Small intestine (tissue), 7 donors: Measurements from ENCODE around the gene PKLR. TPM values are rescaled to one million over a fixed set of nuclear protein-coding genes. Genes with fewer than 3 reads are reported as not detected.
A peak's percentile ranks its signal among the peaks of the same experiment; 100 is the strongest.

Source experiments
- DNase-seq, 2 donors: peaks; one replicate each; pipeline versions ENCODE4 v3.0.0 to v3.0.0-alpha.2; 2013
- FAIRE-seq: peaks from 2 replicates; lab custom pipeline; 2012; peaks lifted over from hg19 to GRCh38; lab: Jason Lieb, UNC
- H3K27ac ChIP-seq, 3 donors: one replicate each; pipeline ENCODE4 v1.5.1; 2013; ENCODE audit warnings: low read length in 2 of 3, mild to moderate bottlenecking in 2 of 3, control low read depth in 1 of 3, inconsistent platforms in 1 of 3, low read depth in 1 of 3, moderate library complexity in 1 of 3
- H3K27me3 ChIP-seq, 3 donors: one replicate each; pipeline ENCODE4 v1.6.1; 2013; ENCODE audit warnings: low read length in 3 of 3, inconsistent platforms in 1 of 3; ENCODE audit not compliant: control insufficient read depth in 3 of 3, insufficient read depth in 3 of 3
- H3K36me3 ChIP-seq, 3 donors: one replicate each; pipeline ENCODE4 v1.6.1; 2013; ENCODE audit warnings: low read length in 3 of 3, inconsistent platforms in 1 of 3, low read depth in 1 of 3, mild to moderate bottlenecking in 1 of 3, moderate library complexity in 1 of 3; ENCODE audit not compliant: control insufficient read depth in 3 of 3, insufficient read depth in 2 of 3
- H3K4me1 ChIP-seq, 3 donors: one replicate each; pipeline ENCODE4 v1.6.1; 2013; ENCODE audit warnings: low read length in 2 of 3, inconsistent platforms in 1 of 3, low read depth in 1 of 3, mild to moderate bottlenecking in 1 of 3, moderate library complexity in 1 of 3; ENCODE audit not compliant: control insufficient read depth in 3 of 3, insufficient read depth in 2 of 3
- H3K4me3 ChIP-seq, 3 donors: one replicate each; pipeline ENCODE4 v1.5.1; 2013; ENCODE audit warnings: low read length in 3 of 3, control low read depth in 1 of 3, inconsistent platforms in 1 of 3, low read depth in 1 of 3, mild to moderate bottlenecking in 1 of 3, moderate library complexity in 1 of 3
- H3K9me3 ChIP-seq, 2 donors: one replicate each; pipeline ENCODE4 v1.6.1; 2013; ENCODE audit warnings: low read depth in 1 of 2, low read length in 1 of 2; ENCODE audit not compliant: control insufficient read depth in 2 of 2, insufficient read depth in 1 of 2
- WGBS, 3 donors: extraction: QIAGEN DNeasy Blood & Tissue Kit; methylation state at CpG; one replicate each; pipeline ENCODE4 v1.1.7; 2013; 5-methylcytosine and 5-hydroxymethylcytosine counted together
- polyA plus RNA-seq, 4 donors: library from polyadenylated mRNA; stranded (reverse) in 3 of 4; unstranded in 1 of 4; fragments of 200-250 nt in 3 of 4; fragments of 120-200 nt in 1 of 4; gene quantifications; one replicate each; pipeline versions ENCODE4 v1.2.1 to v1.2.3, GENCODE V29; 2013
- donor health status: healthy with polysubstance abuse.
- donor health status: control.
- donor health status: control.
- donor health status: Bipolar disorder and iron deficiency.
- donor health status: healthy.

Gene PKLR
- polyA plus RNA-seq, 4 donors, result 3.8 to 69.0 (median 7.4) TPM

DNA sequence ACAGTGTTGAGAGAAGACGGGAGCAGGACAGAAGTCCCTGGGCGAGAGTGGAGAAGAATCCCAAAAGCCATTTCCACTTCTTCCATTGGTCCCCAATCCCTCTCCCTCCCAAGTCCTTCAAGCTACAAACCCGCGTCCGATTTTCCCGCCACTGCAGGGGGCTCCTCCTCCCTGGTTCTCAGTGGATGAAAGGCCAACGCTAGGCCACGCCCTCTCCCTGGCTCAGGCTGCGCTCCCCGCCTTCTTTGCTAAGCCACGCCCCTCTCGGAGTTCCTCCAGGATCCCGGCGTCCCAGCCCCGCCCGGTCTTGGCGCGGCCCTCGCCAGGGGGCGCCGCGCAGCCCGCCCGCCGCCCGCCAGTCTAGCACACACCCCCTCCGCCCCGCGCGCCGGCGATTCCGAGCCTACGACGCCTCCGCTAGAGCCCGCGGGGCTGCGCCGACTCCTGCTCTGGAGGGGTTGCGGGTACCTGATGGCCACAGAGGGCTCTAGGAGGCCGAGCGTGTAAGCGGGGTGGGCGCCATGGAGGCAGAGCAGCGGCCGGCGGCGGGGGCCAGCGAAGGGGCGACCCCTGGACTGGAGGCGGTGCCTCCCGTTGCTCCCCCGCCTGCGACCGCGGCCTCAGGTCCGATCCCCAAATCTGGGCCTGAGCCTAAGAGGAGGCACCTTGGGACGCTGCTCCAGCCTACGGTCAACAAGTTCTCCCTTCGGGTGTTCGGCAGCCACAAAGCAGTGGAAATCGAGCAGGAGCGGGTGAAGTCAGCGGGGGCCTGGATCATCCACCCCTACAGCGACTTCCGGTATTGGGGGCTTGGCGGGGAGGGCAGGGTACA, 24.0 kb downstream of the PKLR start, which contains the start of gene HCN3:
Gene HCN3, plus strand, starts transcription at position 394 of the 832 bp plus-strand sequence. Its CDS starts 128 bp downstream, at position 522.
- Histone ChIP-seq H3K27me3 (no peaks in the 10 kb centered on the region), H3K36me3 (peaks cover 0 to 10% (median 0%) of the 10 kb centered on the region in 3 donors), H3K4me3 (peak within 1 kb of the TSS; percentile 31 to 80 (median 68)), H3K9me3 (no peaks in the 10 kb centered on the region), H3K27ac (peak within 1 kb of the TSS in 1 of 3 donors; percentile 62), H3K4me1 (peaks cover 0 to 10% (median 3%) of the 10 kb centered on the region in 3 donors)
- WGBS, 3 donors, result 1 to 2% (median 1%) methylated on average over 64 to 68 of the region's 68 CpGs
- FAIRE-seq (no peak), DNase-seq (peak; percentile 98 to 99)

DNA sequence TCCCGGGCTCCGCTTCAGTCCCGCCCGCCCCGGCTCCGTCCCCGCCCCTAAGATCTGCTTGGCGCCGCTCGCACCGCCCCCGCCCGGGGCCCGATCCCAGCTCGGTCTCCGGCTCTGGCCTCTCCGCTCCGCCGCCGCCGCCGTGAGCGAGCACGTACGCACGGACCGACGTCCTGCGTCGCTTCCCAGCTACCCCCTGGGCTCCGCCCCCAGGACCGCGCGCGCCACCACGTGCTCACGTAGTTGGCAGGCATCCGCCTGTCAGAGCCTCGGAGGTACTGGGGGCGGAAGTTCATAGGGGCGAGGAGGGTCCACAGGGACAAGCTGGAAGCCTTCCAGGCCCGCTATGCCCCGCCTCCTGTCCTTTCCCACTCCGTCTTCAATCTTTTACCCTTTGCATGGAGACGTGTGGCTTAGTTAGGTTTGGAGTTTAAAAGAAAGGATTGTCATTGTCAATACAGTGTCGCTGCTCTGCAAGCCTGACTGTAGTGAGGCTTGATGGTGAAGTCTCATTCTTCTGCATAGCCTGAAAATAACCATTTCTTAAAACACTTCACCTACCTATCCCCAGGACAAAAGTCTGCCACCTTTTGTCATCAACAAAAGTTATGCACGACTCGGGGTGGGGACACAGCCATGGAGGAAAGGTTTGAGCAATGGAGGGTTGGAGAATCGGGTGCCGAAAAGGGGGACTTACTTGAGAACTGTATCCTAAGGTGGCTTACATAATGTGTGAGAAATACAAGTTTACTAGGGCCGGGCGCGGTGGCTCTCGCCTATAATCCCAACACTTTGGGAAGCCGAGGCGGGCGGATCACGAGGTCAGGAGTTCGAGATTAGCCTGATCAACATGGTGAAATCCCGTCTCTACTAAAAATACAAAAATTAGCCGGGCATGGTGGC, 27.6 kb downstream of the PKLR start, which contains the start of gene CLK2:
Gene CLK2, minus strand, starts transcription at position 162 of the 903 bp plus-strand sequence. CDS start 2,527 bp downstream, outside the sequence.
- DNase-seq (peak; percentile 97 to 99), FAIRE-seq (no peak)
- H3K36me3 ChIP-seq, result peaks cover 12 to 23% (median 19%) of the 10 kb centered on the region in 3 donors
- H3K4me3 ChIP-seq, result peak within 1 kb of the TSS; percentile 76 to 88 (median 81)
- peak within 1 kb of the TSS; percentile 82 to 93 (median 91) for H3K27ac ChIP-seq
- peaks cover 0 to 8% (median 7%) of the 10 kb centered on the region in 3 donors for H3K4me1 ChIP-seq
- no peaks in the 10 kb centered on the region for H3K27me3 ChIP-seq
- 11 to 14% (median 13%) methylated on average over 46 to 61 of the region's 61 CpGs for WGBS, 3 donors
- H3K9me3 ChIP-seq, result no peaks in the 10 kb centered on the region

DNA sequence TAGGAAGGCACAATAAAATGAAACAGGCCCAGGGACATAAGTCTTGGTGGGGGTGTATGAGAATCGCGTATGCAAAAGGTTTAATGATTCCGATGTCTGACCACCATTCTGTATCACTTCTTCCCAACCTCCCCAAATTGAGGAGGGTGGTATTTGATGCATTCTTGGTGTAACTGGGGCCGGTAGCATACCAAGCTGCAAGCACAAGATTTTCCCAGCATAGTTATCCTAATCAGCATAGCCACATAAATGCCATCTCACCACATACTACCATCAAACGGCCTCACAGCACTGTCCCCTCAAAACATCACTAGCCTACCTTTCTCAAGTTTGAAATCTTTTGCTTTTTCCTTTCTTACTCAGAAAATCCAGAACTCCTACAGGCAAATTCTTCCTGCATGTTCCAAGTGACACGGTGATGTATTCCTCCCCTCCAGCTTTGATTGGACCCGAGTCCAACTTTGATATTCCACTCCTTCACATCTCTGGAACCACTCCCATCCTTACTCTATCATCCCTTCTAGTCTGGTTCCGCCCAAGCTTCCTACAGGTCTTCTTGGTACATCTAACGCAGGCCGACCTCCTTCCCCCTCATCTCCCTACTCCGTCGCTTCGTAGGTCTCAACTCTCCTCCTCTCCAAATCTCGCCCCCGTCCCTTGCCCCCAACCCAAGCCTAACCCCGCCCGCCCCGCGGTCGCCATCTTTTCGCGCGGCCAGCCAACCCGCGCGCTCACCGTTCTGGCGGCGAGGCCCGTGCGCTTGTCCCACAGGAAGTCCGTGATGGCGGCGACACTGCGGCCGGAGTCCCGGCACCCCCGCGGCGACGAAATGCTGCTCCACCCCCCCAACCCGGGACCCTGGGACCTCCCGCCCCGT, 28.5 kb downstream of the PKLR start:
- Histone ChIP-seq H3K4me3 (peak overlapping the region; percentile 76 to 88 (median 81)), H3K36me3 (peaks cover 20 to 32% (median 23%) of the 10 kb centered on the region in 3 donors), H3K9me3 (no peaks in the 10 kb centered on the region), H3K27me3 (no peaks in the 10 kb centered on the region), H3K4me1 (peaks cover 0 to 8% (median 4%) of the 10 kb centered on the region in 3 donors), H3K27ac (peak overlapping the region; percentile 82 to 93 (median 91))
- WGBS, 3 donors, result 1 to 4% (median 2%) methylated on average over 33 to 44 of the region's 44 CpGs
- FAIRE-seq, result no peak
- DNase-seq, result peak in 1 of 2 donors; percentile 83

DNA sequence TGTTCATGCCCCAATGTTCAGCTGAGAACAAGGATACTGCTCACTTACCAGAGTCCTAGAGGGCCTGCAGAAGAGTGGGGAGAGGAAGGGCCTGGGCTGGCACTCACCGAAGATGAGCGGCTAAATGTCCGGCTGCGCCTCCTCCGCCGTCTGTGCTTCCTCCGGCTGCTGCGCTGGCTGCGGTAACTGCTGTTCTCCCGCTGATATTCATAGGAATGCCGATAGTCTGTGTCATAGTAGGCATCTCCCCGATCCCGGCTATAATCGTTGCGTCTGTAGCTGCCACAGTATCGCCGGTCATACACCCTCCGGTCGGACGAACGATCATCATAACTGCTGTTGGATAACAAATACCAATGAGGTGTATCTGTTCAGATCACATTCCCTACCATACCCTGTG, 31.9 kb downstream of the PKLR start:
- no peaks in the 10 kb centered on the region for H3K9me3 ChIP-seq
- H3K4me3 ChIP-seq, result no peak overlapping the region
- H3K27me3 ChIP-seq, result no peaks in the 10 kb centered on the region
- no peak for DNase-seq
- FAIRE-seq, result no peak
- H3K36me3 ChIP-seq, result peaks cover 25 to 55% (median 36%) of the 10 kb centered on the region in 3 donors
- 95 to 96% (median 95%) methylated on average over 21 of the region's 21 CpGs for WGBS, 3 donors
- peaks cover 0 to 8% (median 4%) of the 10 kb centered on the region in 3 donors for H3K4me1 ChIP-seq
- no peak overlapping the region for H3K27ac ChIP-seq

DNA sequence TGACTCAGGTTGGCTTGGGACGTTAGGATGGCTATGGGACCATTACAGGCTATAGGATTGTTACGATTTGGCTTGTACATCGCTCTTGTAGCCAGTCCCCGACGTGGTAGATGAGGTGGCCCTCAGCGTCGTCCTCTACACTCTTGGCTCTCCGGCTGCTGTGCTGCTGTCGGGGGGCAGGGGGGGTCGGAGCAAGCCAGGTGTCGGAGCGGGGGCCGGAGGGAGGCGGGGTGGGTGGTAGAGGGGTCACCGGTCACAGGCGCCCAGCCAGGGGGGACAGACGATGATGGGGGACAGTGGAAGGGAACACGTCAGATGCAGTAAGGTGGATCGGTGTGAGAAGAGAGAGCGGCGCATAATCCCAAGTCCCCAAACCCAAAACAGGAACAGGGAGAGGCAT, 32.6 kb downstream of the PKLR start:
- peaks cover 25 to 63% (median 39%) of the 10 kb centered on the region in 3 donors for H3K36me3 ChIP-seq
- H3K9me3 ChIP-seq, result no peaks in the 10 kb centered on the region
- H3K27ac ChIP-seq, result no peak overlapping the region
- DNase-seq (no peak), FAIRE-seq (no peak)
- H3K4me3 ChIP-seq, result no peak overlapping the region
- H3K4me1 ChIP-seq, result peaks cover 0 to 8% (median 4%) of the 10 kb centered on the region in 3 donors
- WGBS, 3 donors, result 92 to 96% (median 95%) methylated on average over 21 of the region's 21 CpGs
- H3K27me3 ChIP-seq, result no peaks in the 10 kb centered on the region

DNA sequence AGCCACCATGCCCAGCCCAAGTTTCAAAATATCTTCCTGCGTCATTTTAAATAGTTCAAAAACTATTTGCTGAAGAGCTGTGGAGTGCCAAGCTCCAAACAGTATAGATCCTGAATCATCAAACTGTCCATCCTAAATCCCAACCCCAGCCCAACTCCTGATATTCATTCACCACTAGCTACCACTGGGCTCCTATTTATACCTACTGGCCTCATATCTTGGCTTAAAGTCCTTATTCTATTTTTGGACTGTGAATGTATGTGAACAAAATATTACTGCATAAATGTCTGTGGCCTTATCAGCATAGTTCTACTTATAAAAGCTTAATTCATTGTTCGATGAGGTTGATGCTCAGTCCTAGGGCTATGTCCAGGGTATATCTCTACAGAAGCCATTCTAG, 33.9 kb downstream of the PKLR start:
- FAIRE-seq, result no peak
- H3K36me3 ChIP-seq, result peaks cover 27 to 71% (median 40%) of the 10 kb centered on the region in 3 donors
- no peak for DNase-seq
- H3K27ac ChIP-seq, result no peak overlapping the region
- no peaks in the 10 kb centered on the region for H3K27me3 ChIP-seq
- WGBS, 3 donors, result 97 to 98% (median 98%) methylated on average over 2 of the region's 2 CpGs
- peaks cover 0 to 11% (median 8%) of the 10 kb centered on the region in 3 donors for H3K4me1 ChIP-seq
- H3K4me3 ChIP-seq, result no peak overlapping the region
- H3K9me3 ChIP-seq, result no peaks in the 10 kb centered on the region

DNA sequence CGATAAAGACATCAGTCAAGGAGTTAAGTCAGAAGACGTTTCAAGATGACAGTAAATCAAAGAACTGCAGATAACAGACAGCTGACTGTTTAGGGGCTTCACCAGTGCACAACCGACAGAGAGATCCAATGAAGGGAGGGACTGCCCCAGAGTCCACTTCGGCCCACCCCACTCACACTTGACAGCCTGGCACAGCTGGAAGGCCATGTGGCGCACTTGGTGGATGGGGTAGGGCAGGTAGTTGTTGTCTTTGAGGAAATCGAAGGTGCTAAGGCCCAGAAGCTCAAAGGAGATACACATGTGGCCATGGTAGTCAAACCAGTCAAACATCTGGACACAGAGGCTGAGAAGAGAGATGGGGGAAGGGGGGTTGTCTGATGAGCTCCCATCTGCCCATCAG, 34.7 kb downstream of the PKLR start:
- no peak for FAIRE-seq
- peaks cover 0 to 5% (median 5%) of the 10 kb centered on the region in 3 donors for H3K4me1 ChIP-seq
- H3K9me3 ChIP-seq, result no peaks in the 10 kb centered on the region
- H3K4me3 ChIP-seq, result no peak overlapping the region
- H3K36me3 ChIP-seq, result peaks cover 27 to 71% (median 40%) of the 10 kb centered on the region in 3 donors
- H3K27me3 ChIP-seq, result no peaks in the 10 kb centered on the region
- WGBS, 3 donors, result 75 to 86% (median 80%) methylated on average over 6 of the region's 6 CpGs
- no peak for DNase-seq
- no peak overlapping the region for H3K27ac ChIP-seq
